ENCODE measurements around the gene RNF126.

The RNF126 gene

GRCh38 chr19:662207-662961 is 630 bp downstream of the RNF126 start:
- no peak for DNase-seq

GRCh38 chr19:661427-662196 is 1.4 kb downstream of the RNF126 start:
- DNase-seq, result no peak

- no peak for DNase-seq
Observed at GRCh38 chr19:660793-661426, 2.1 kb downstream of the RNF126 start.

- DNase-seq, result no peak
Observed at GRCh38 chr19:658916-659839, 3.8 kb downstream of the RNF126 start.

GRCh38 chr19:658059-658839 is 4.8 kb downstream of the RNF126 start:
- no peak for DNase-seq

GRCh38 chr19:657611-658010 is 5.4 kb downstream of the RNF126 start:
- DNase-seq, result no peak

- no peak for DNase-seq
Observed at GRCh38 chr19:656751-657559, 6.1 kb downstream of the RNF126 start.

- DNase-seq, result no peak
Observed at GRCh38 chr19:655691-656090, 7.3 kb downstream of the RNF126 start.

GRCh38 chr19:653425-653824 is 9.6 kb downstream of the RNF126 start:
- DNase-seq, result no peak

- DNase-seq, result no peak
Observed at GRCh38 chr19:652467-653389, 10.3 kb downstream of the RNF126 start.

- DNase-seq, result no peak
Observed at GRCh38 chr19:651991-652390, 11.0 kb downstream of the RNF126 start.

- DNase-seq, result no peak
Observed at GRCh38 chr19:651114-651818, 11.7 kb downstream of the RNF126 start.

GRCh38 chr19:650121-650520 is 12.9 kb downstream of the RNF126 start:
- no peak for DNase-seq

- no peak for DNase-seq
Observed at GRCh38 chr19:648904-649801, 13.9 kb downstream of the RNF126 start.

- no peak for DNase-seq
Observed at GRCh38 chr19:648305-648704, 14.7 kb downstream of the RNF126 start.

- DNase-seq, result no peak
Observed at GRCh38 chr19:647566-648284, 15.3 kb downstream of the RNF126 start.

GRCh38 chr19:646779-647565 is 16.0 kb downstream of the RNF126 start:
- DNase-seq, result no peak
